ENCODE results near the gene NRXN3.

NRXN3 gene

GRCh38 chr14:79899610-79900009 is 1729.4 kb downstream of the NRXN3 start:
- no peaks in the 10 kb centered on the region for H3K79me2 ChIP-seq (ENCODE audit: control insufficient read depth, insufficient read depth, low read length, unreplicated experiment)
- H3K27ac ChIP-seq (ENCODE audit: low read depth, low read length): no peak overlapping the region
- no peak overlapping the region for H2AFZ ChIP-seq (ENCODE audit: low read length, unreplicated experiment)
- no peak overlapping the region for H3K4me3 ChIP-seq (ENCODE audit: low read depth, low read length)
- no peaks in the 10 kb centered on the region for H3K36me3 ChIP-seq (ENCODE audit: insufficient read depth, low read length)
- no peaks in the 10 kb centered on the region for H3K4me1 ChIP-seq (ENCODE audit: control insufficient read depth, insufficient read depth, low read length, unreplicated experiment)
- no peaks in the 10 kb centered on the region for H3K27me3 ChIP-seq (ENCODE audit: insufficient read depth, low read length)

GRCh38 chr14:79904497-79904896 is 1734.3 kb downstream of the NRXN3 start:
- no peak overlapping the region for H3K4me3 ChIP-seq (ENCODE audit: low read depth, low read length)
- no peak overlapping the region for H2AFZ ChIP-seq (ENCODE audit: low read length, unreplicated experiment)
- H3K79me2 ChIP-seq (ENCODE audit: control insufficient read depth, insufficient read depth, low read length, unreplicated experiment): no peaks in the 10 kb centered on the region
- no peaks in the 10 kb centered on the region for H3K27me3 ChIP-seq (ENCODE audit: insufficient read depth, low read length)
- H3K36me3 ChIP-seq (ENCODE audit: insufficient read depth, low read length): no peaks in the 10 kb centered on the region
- no peaks in the 10 kb centered on the region for H3K4me1 ChIP-seq (ENCODE audit: control insufficient read depth, insufficient read depth, low read length, unreplicated experiment)
- H3K27ac ChIP-seq (ENCODE audit: low read depth, low read length): no peak overlapping the region

- H3K4me1 ChIP-seq (ENCODE audit: control insufficient read depth, insufficient read depth, low read length, unreplicated experiment): no peaks in the 10 kb centered on the region
- H3K27ac ChIP-seq (ENCODE audit: low read depth, low read length): no peak overlapping the region
- H3K79me2 ChIP-seq (ENCODE audit: control insufficient read depth, insufficient read depth, low read length, unreplicated experiment): no peaks in the 10 kb centered on the region
- H3K27me3 ChIP-seq (ENCODE audit: insufficient read depth, low read length): no peaks in the 10 kb centered on the region
- no peak overlapping the region for H3K4me3 ChIP-seq (ENCODE audit: low read depth, low read length)
- H2AFZ ChIP-seq (ENCODE audit: low read length, unreplicated experiment): no peak overlapping the region
- H3K36me3 ChIP-seq (ENCODE audit: insufficient read depth, low read length): no peaks in the 10 kb centered on the region
These were observed 1736.8 kb downstream of the NRXN3 start for GRCh38 chr14:79906994-79907393.

- H3K79me2 ChIP-seq (ENCODE audit: control insufficient read depth, insufficient read depth, low read length, unreplicated experiment): no peaks in the 10 kb centered on the region
- H2AFZ ChIP-seq (ENCODE audit: low read length, unreplicated experiment): no peak overlapping the region
- no peaks in the 10 kb centered on the region for H3K4me1 ChIP-seq (ENCODE audit: control insufficient read depth, insufficient read depth, low read length, unreplicated experiment)
- H3K27ac ChIP-seq (ENCODE audit: low read depth, low read length): no peak overlapping the region
- H3K27me3 ChIP-seq (ENCODE audit: insufficient read depth, low read length): no peaks in the 10 kb centered on the region
- no peaks in the 10 kb centered on the region for H3K36me3 ChIP-seq (ENCODE audit: insufficient read depth, low read length)
- H3K4me3 ChIP-seq (ENCODE audit: low read depth, low read length): no peak overlapping the region
These were observed 1739.9 kb downstream of the NRXN3 start for GRCh38 chr14:79910086-79910485.

GRCh38 chr14:79911744-79912143 is 1741.6 kb downstream of the NRXN3 start:
- Histone ChIP-seq H3K36me3 (ENCODE audit: insufficient read depth, low read length) (no peaks in the 10 kb centered on the region), H3K4me1 (ENCODE audit: control insufficient read depth, insufficient read depth, low read length, unreplicated experiment) (no peaks in the 10 kb centered on the region), H3K4me3 (ENCODE audit: low read depth, low read length) (no peak overlapping the region), H3K27ac (ENCODE audit: low read depth, low read length) (no peak overlapping the region), H3K79me2 (ENCODE audit: control insufficient read depth, insufficient read depth, low read length, unreplicated experiment) (no peaks in the 10 kb centered on the region), H3K27me3 (ENCODE audit: insufficient read depth, low read length) (no peaks in the 10 kb centered on the region; the same call in 1 of the 2 replicates), H2AFZ (ENCODE audit: low read length, unreplicated experiment) (no peak overlapping the region)

GRCh38 chr14:79914595-79914994 is 1744.4 kb downstream of the NRXN3 start:
- Histone ChIP-seq H3K36me3 (ENCODE audit: insufficient read depth, low read length) (no peaks in the 10 kb centered on the region), H3K4me3 (ENCODE audit: low read depth, low read length) (no peak overlapping the region), H2AFZ (ENCODE audit: low read length, unreplicated experiment) (no peak overlapping the region), H3K27me3 (ENCODE audit: insufficient read depth, low read length) (no peaks in the 10 kb centered on the region; the same call in 1 of the 2 replicates), H3K4me1 (ENCODE audit: control insufficient read depth, insufficient read depth, low read length, unreplicated experiment) (no peaks in the 10 kb centered on the region), H3K27ac (ENCODE audit: low read depth, low read length) (no peak overlapping the region), H3K79me2 (ENCODE audit: control insufficient read depth, insufficient read depth, low read length, unreplicated experiment) (no peaks in the 10 kb centered on the region)

- H3K27ac ChIP-seq (ENCODE audit: low read depth, low read length): no peak overlapping the region
- no peaks in the 10 kb centered on the region for H3K36me3 ChIP-seq (ENCODE audit: insufficient read depth, low read length)
- no peaks in the 10 kb centered on the region for H3K79me2 ChIP-seq (ENCODE audit: control insufficient read depth, insufficient read depth, low read length, unreplicated experiment)
- no peaks in the 10 kb centered on the region; the same call in 1 of the 2 replicates for H3K27me3 ChIP-seq (ENCODE audit: insufficient read depth, low read length)
- H3K4me3 ChIP-seq (ENCODE audit: low read depth, low read length): no peak overlapping the region
- H2AFZ ChIP-seq (ENCODE audit: low read length, unreplicated experiment): no peak overlapping the region
- H3K4me1 ChIP-seq (ENCODE audit: control insufficient read depth, insufficient read depth, low read length, unreplicated experiment): no peaks in the 10 kb centered on the region
These were observed 1745.2 kb downstream of the NRXN3 start for GRCh38 chr14:79915406-79915805.

- Histone ChIP-seq H3K27ac (ENCODE audit: low read depth, low read length) (no peak overlapping the region), H3K27me3 (ENCODE audit: insufficient read depth, low read length) (no peaks in the 10 kb centered on the region; the same call in 1 of the 2 replicates)
These were observed 1746.1 kb downstream of the NRXN3 start for GRCh38 chr14:79916281-79916680.

GRCh38 chr14:79916892-79917291 is 1746.7 kb downstream of the NRXN3 start:
- no peaks in the 10 kb centered on the region; the same call in 1 of the 2 replicates for H3K27me3 ChIP-seq (ENCODE audit: insufficient read depth, low read length)
- H2AFZ ChIP-seq (ENCODE audit: low read length, unreplicated experiment): no peak overlapping the region
- no peak overlapping the region for H3K27ac ChIP-seq (ENCODE audit: low read depth, low read length)
- no peaks in the 10 kb centered on the region for H3K4me1 ChIP-seq (ENCODE audit: control insufficient read depth, insufficient read depth, low read length, unreplicated experiment)
- no peaks in the 10 kb centered on the region for H3K79me2 ChIP-seq (ENCODE audit: control insufficient read depth, insufficient read depth, low read length, unreplicated experiment)
- no peaks in the 10 kb centered on the region for H3K36me3 ChIP-seq (ENCODE audit: insufficient read depth, low read length)
- H3K4me3 ChIP-seq (ENCODE audit: low read depth, low read length): no peak overlapping the region

More at GRCh38 chr14:79916281-79916680, 1746.1 kb downstream of the NRXN3 start:
- no peaks in the 10 kb centered on the region for H3K36me3 ChIP-seq (ENCODE audit: insufficient read depth, low read length)
- H3K79me2 ChIP-seq (ENCODE audit: control insufficient read depth, insufficient read depth, low read length, unreplicated experiment): no peaks in the 10 kb centered on the region
- H3K4me1 ChIP-seq (ENCODE audit: control insufficient read depth, insufficient read depth, low read length, unreplicated experiment): no peaks in the 10 kb centered on the region
- no peak overlapping the region for H2AFZ ChIP-seq (ENCODE audit: low read length, unreplicated experiment)
- H3K4me3 ChIP-seq (ENCODE audit: low read depth, low read length): no peak overlapping the region

All from ACC112 (cell line).